Measurements from ENCODE around the gene DNLZ. TPM values are rescaled to one million over a fixed set of nuclear protein-coding genes. Genes with fewer than 3 reads are reported as not detected.

The DNLZ gene
- total and polyA plus RNA-seq, 9 of the 15 experiments (the other 6 are each of a cell fraction or from before 2014, with no cell fraction given): 0.17 to 44.6 (median 3.4) TPM

DNA sequence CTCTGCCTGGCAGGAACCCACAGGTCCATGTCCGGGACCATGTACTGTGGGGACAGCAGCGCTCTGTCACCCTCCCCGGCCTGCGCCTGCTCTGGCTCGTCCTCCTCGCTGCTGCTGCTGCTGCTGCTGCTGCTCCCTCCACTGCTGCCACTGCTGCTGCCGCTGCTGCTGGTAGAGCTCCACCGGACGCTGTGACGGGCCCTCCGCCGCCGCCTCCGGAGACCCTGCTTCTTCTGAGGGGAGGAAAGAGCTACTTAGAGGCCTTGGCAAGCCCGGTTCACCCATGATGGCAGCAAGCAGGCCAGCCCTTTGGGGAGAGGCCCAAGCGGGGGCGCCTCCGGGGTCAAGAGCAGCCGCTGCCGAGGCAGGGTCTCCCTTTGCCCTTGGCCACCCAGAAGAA lies 19.9 kb upstream of the DNLZ start (continued):
- TF ChIP-seq MBD2 (IDR thresholded peaks at IDR 0.05; ENCODE audit: borderline replicate concordance, low read depth) (no peak), TCFL5 (CRISPR knock-in tag; conservative IDR thresholded peaks at IDR 0.05) (no peak), RBFOX2 (IDR thresholded peaks at IDR 0.05; ENCODE audit: low read depth, low read length) (no peak), ZNF133 (CRISPR knock-in tag; IDR thresholded peaks at IDR 0.05) (no peak), MAFK (IDR thresholded peaks at IDR 0.05; ENCODE audit: low read length) (no peak)
- TF ChIP-seq, protein P1, sequence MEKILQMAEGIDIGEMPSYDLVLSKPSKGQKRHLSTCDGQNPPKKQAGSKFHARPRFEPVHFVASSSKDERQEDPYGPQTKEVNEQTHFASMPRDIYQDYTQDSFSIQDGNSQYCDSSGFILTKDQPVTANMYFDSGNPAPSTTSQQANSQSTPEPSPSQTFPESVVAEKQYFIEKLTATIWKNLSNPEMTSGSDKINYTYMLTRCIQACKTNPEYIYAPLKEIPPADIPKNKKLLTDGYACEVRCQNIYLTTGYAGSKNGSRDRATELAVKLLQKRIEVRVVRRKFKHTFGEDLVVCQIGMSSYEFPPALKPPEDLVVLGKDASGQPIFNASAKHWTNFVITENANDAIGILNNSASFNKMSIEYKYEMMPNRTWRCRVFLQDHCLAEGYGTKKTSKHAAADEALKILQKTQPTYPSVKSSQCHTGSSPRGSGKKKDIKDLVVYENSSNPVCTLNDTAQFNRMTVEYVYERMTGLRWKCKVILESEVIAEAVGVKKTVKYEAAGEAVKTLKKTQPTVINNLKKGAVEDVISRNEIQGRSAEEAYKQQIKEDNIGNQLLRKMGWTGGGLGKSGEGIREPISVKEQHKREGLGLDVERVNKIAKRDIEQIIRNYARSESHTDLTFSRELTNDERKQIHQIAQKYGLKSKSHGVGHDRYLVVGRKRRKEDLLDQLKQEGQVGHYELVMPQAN (IDR thresholded peaks at IDR 0.05; ENCODE audit: borderline replicate concordance): no peak
- TF ChIP-seq, protein P2, sequence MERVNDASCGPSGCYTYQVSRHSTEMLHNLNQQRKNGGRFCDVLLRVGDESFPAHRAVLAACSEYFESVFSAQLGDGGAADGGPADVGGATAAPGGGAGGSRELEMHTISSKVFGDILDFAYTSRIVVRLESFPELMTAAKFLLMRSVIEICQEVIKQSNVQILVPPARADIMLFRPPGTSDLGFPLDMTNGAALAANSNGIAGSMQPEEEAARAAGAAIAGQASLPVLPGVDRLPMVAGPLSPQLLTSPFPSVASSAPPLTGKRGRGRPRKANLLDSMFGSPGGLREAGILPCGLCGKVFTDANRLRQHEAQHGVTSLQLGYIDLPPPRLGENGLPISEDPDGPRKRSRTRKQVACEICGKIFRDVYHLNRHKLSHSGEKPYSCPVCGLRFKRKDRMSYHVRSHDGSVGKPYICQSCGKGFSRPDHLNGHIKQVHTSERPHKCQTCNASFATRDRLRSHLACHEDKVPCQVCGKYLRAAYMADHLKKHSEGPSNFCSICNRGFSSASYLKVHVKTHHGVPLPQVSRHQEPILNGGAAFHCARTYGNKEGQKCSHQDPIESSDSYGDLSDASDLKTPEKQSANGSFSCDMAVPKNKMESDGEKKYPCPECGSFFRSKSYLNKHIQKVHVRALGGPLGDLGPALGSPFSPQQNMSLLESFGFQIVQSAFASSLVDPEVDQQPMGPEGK (CRISPR knock-in tag; IDR thresholded peaks at IDR 0.05; ENCODE audit: borderline replicate concordance): no peak

Measured in K562 (cell line).